ENCODE measurements around the gene BRICD5.

Gene BRICD5

GRCh38 chr16:2210009-2210332, 692 bp downstream of the BRICD5 start:
- H3K4me3 ChIP-seq (ENCODE audit: low read depth, low read length) = no peak overlapping the region
- H3K27ac ChIP-seq = no peak overlapping the region
- peaks cover 23% of the 10 kb centered on the region for H3K4me1 ChIP-seq
- H3K9ac ChIP-seq = no peak overlapping the region
- no peaks in the 10 kb centered on the region for H3K79me2 ChIP-seq
- TF ChIP-seq CTCF (IDR thresholded peaks at IDR 0.05) = no peak
- H3K9me3 ChIP-seq (ENCODE audit: control insufficient read depth, low read length) = no peaks in the 10 kb centered on the region
- no peaks in the 10 kb centered on the region for H3K27me3 ChIP-seq (ENCODE audit: control insufficient read depth, insufficient read depth, low read length)
- no peaks in the 10 kb centered on the region for H3K36me3 ChIP-seq (ENCODE audit: control insufficient read depth, insufficient read depth, low read length)
- H2AFZ ChIP-seq = no peak overlapping the region
- H3K4me2 ChIP-seq (ENCODE audit: low read length) = no peak overlapping the region

GRCh38 chr16:2209258-2210008, 1.2 kb downstream of the BRICD5 start:
- H3K4me2 ChIP-seq (ENCODE audit: low read length) = no peak overlapping the region
- no peaks in the 10 kb centered on the region for H3K36me3 ChIP-seq (ENCODE audit: control insufficient read depth, insufficient read depth, low read length)
- no peak overlapping the region for H3K27ac ChIP-seq
- no peaks in the 10 kb centered on the region for H3K79me2 ChIP-seq
- no peaks in the 10 kb centered on the region for H3K9me3 ChIP-seq (ENCODE audit: control insufficient read depth, low read length)
- no peak overlapping the region for H3K9ac ChIP-seq
- H3K4me1 ChIP-seq = peaks cover 25% of the 10 kb centered on the region
- no peak overlapping the region for H2AFZ ChIP-seq
- no peaks in the 10 kb centered on the region for H3K27me3 ChIP-seq (ENCODE audit: control insufficient read depth, insufficient read depth, low read length)
- no peak for TF ChIP-seq CTCF (IDR thresholded peaks at IDR 0.05)
- no peak overlapping the region for H3K4me3 ChIP-seq (ENCODE audit: low read depth, low read length)

- Histone ChIP-seq H3K36me3 (ENCODE audit: control insufficient read depth, insufficient read depth, low read length) (no peaks in the 10 kb centered on the region), H3K4me3 (ENCODE audit: low read depth, low read length) (no peak overlapping the region), H3K27me3 (ENCODE audit: control insufficient read depth, insufficient read depth, low read length) (no peaks in the 10 kb centered on the region), H3K9ac (no peak overlapping the region), H2AFZ (no peak overlapping the region), H3K27ac (no peak overlapping the region), H3K9me3 (ENCODE audit: control insufficient read depth, low read length) (no peaks in the 10 kb centered on the region), H3K4me2 (ENCODE audit: low read length) (no peak overlapping the region), H3K79me2 (no peaks in the 10 kb centered on the region), H3K4me1 (peaks cover 25% of the 10 kb centered on the region)
- TF ChIP-seq CTCF (IDR thresholded peaks at IDR 0.05) = no peak
Observed at GRCh38 chr16:2208772-2209171, 1.9 kb downstream of the BRICD5 start.

- H3K79me2 ChIP-seq = no peaks in the 10 kb centered on the region
- no peak overlapping the region for H3K4me3 ChIP-seq (ENCODE audit: low read depth, low read length)
- peaks cover 21% of the 10 kb centered on the region for H3K4me1 ChIP-seq
- H3K27me3 ChIP-seq (ENCODE audit: control insufficient read depth, insufficient read depth, low read length) = no peaks in the 10 kb centered on the region
- H3K36me3 ChIP-seq (ENCODE audit: control insufficient read depth, insufficient read depth, low read length) = no peaks in the 10 kb centered on the region
- no peak overlapping the region for H3K27ac ChIP-seq
- H2AFZ ChIP-seq = no peak overlapping the region
- H3K9me3 ChIP-seq (ENCODE audit: control insufficient read depth, low read length) = no peaks in the 10 kb centered on the region
- no peak for TF ChIP-seq CTCF (IDR thresholded peaks at IDR 0.05)
- H3K4me2 ChIP-seq (ENCODE audit: low read length) = no peak overlapping the region
- no peak overlapping the region for H3K9ac ChIP-seq
Observed at GRCh38 chr16:2208308-2208707, 2.4 kb downstream of the BRICD5 start.

- Histone ChIP-seq H2AFZ (no peak overlapping the region), H3K4me2 (ENCODE audit: low read length) (no peak overlapping the region), H3K27ac (no peak overlapping the region), H3K36me3 (ENCODE audit: control insufficient read depth, insufficient read depth, low read length) (no peaks in the 10 kb centered on the region), H3K27me3 (ENCODE audit: control insufficient read depth, insufficient read depth, low read length) (no peaks in the 10 kb centered on the region), H3K9ac (no peak overlapping the region), H3K4me3 (ENCODE audit: low read depth, low read length) (no peak overlapping the region), H3K4me1 (peaks cover 17% of the 10 kb centered on the region), H3K9me3 (ENCODE audit: control insufficient read depth, low read length) (no peaks in the 10 kb centered on the region), H3K79me2 (no peaks in the 10 kb centered on the region)
- TF ChIP-seq CTCF (IDR thresholded peaks at IDR 0.05) = no peak
Observed at GRCh38 chr16:2207872-2208271, 2.8 kb downstream of the BRICD5 start.
